ENCODE results near the gene TELO2.
"Not testable (repeated sequence)": the region's sequence is repeated elsewhere in the genome, so short reads cannot be mapped to it uniquely, and the experiment has no call there.

DNA sequence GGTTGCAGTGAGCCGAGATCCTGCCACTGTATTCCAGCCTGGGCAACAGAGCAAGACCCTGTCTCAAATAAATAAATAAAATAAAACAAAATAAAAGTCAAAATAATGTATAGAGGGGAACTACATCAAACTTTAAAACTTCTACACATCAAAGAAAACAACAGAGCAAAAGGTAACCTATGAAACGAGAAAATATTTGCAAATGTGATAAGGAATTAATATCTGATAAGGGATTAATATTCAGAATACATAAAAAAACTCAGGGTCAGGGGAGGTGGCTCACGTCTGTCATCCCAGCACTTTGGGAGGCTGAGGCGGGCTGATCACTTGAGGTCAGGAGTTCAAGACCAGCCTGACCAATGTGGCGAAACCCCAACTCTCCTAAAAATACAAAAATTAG, 24.0 kb upstream of the TELO2 start:
- TF ChIP-seq NFRKB (IDR thresholded peaks at IDR 0.05); HDGF (IDR thresholded peaks at IDR 0.05; ENCODE audit: borderline replicate concordance); TARDBP (IDR thresholded peaks at IDR 0.05); SP1 (IDR thresholded peaks at IDR 0.05); LEF1 (IDR thresholded peaks at IDR 0.05; ENCODE audit: borderline replicate concordance); BHLHE40 (IDR thresholded peaks at IDR 0.05; ENCODE audit: borderline replicate concordance); SUZ12 (IDR thresholded peaks at IDR 0.05); FOXM1 (IDR thresholded peaks at IDR 0.05; ENCODE audit: borderline replicate concordance); ELF4 (IDR thresholded peaks at IDR 0.05); FOXA1 (IDR thresholded peaks at IDR 0.05); CTBP1 (IDR thresholded peaks at IDR 0.05; ENCODE audit: borderline replicate concordance); L3MBTL2 (conservative IDR thresholded peaks at IDR 0.05); ARNT (IDR thresholded peaks at IDR 0.05); ZNF384 (IDR thresholded peaks at IDR 0.05): not testable (repeated sequence)
